CD4-positive, alpha-beta memory T cell (primary cell): ENCODE results near the gene SIL1. TPM values are rescaled to one million over a fixed set of nuclear protein-coding genes. Genes with fewer than 3 reads are reported as not detected.
A peak's percentile ranks its signal among the peaks of the same experiment; 100 is the strongest.

ENCODE experiments used
- CTCF ChIA-PET: fragments of 350-600 bp; sonication (Branson Sonifier 250); formaldehyde crosslinking; loops from one replicate; lab custom pipeline; 2021; ENCODE audit warnings: inconsistent platforms; ENCODE audit not compliant: partially characterized antibody; lab: Charles Lee
- POLR2A ChIA-PET: fragments of 350-600 bp; sonication (Branson Sonifier 250); formaldehyde crosslinking; loops from one replicate; lab custom pipeline; 2021; ENCODE audit not compliant: partially characterized antibody; lab: Charles Lee
- DNase-seq, 5 donors: peaks; one replicate each; pipeline versions ENCODE4 v3.0.0 to v3.0.0-alpha.2; 2020 to 2022; ENCODE audit warnings: mixed read lengths in 1 of 5
- H3K27ac ChIP-seq: one replicate; pipeline ENCODE4 v1.7.0; 2013; ENCODE audit warnings: low read depth, low read length
- H3K27me3 ChIP-seq: 2 replicates; pipeline ENCODE4 v1.7.0; 2013; ENCODE audit warnings: mild to moderate bottlenecking, low read length, moderate library complexity; ENCODE audit not compliant: insufficient read depth
- H3K36me3 ChIP-seq: 2 replicates; pipeline ENCODE4 v1.7.0; 2013; ENCODE audit warnings: mild to moderate bottlenecking, low read length, moderate library complexity; ENCODE audit not compliant: insufficient read depth
- H3K4me1 ChIP-seq: 2 replicates; pipeline ENCODE4 v1.7.0; 2013; ENCODE audit warnings: mild to moderate bottlenecking, low read length, moderate library complexity; ENCODE audit not compliant: insufficient read depth
- H3K4me3 ChIP-seq, 2 donors: one replicate each; pipeline ENCODE4 v1.7.0; 2013; ENCODE audit warnings: low read length in 2 of 2, mild to moderate bottlenecking in 1 of 2
- H3K9me3 ChIP-seq, 2 donors: one replicate each; pipeline ENCODE4 v1.7.0; 2013; ENCODE audit warnings: low read length in 2 of 2, control low read depth in 1 of 2; ENCODE audit not compliant: control insufficient read depth in 1 of 2
- H3K27ac Mint-ChIP-seq, 7 donors: one replicate each; pipeline ENCODE4 v1.8.0; 2020 to 2021; ENCODE audit warnings: mixed read lengths in 7 of 7, mild to moderate bottlenecking in 6 of 7, inconsistent platforms in 3 of 7, moderate library complexity in 3 of 7
- H3K27me3 Mint-ChIP-seq, 2 donors: one replicate each; pipeline ENCODE4 v1.8.0; 2020 to 2021; ENCODE audit warnings: mixed read lengths in 2 of 2
- H3K36me3 Mint-ChIP-seq, 2 donors: one replicate each; pipeline ENCODE4 v1.8.0; 2020 to 2021; ENCODE audit warnings: mixed read lengths in 2 of 2, inconsistent platforms in 1 of 2, mild to moderate bottlenecking in 1 of 2
- H3K4me1 Mint-ChIP-seq, 4 donors: one replicate each; pipeline ENCODE4 v1.8.0; 2020 to 2021; ENCODE audit warnings: mixed read lengths in 4 of 4, mild to moderate bottlenecking in 1 of 4
- H3K4me3 Mint-ChIP-seq, 8 donors: one replicate each; pipeline ENCODE4 v1.8.0; 2020 to 2021; ENCODE audit warnings: mixed read lengths in 8 of 8, mild to moderate bottlenecking in 7 of 8, moderate library complexity in 6 of 8, inconsistent platforms in 3 of 8
- H3K9me3 Mint-ChIP-seq, 8 donors: one replicate each; pipeline ENCODE4 v1.8.0; 2020 to 2021; ENCODE audit warnings: mixed read lengths in 8 of 8, mild to moderate bottlenecking in 5 of 8, inconsistent platforms in 3 of 8, moderate library complexity in 1 of 8
- intact Hi-C: fragments of 100-400 bp; cut with micrococcal nuclease; formaldehyde crosslinking; loops from one replicate; pipeline ENCODE4 v1.15.1; 2023
- polyA plus RNA-seq, 2 donors: library from polyadenylated mRNA; unstranded; fragments of 300-500 nt; fragmentation: Illumina TruSeq; gene quantifications; one replicate each; pipeline ENCODE4 v1.2.3, GENCODE V29; 2021
- total RNA-seq, 2 experiments: library from RNA; stranded (reverse); gene quantifications; one replicate each; pipeline ENCODE4 v1.2.3, GENCODE V29; 2021

Gene SIL1
- total and polyA plus RNA-seq, 4 experiments from 2014 or later, result 12.2 to 16.7 (median 14.4) TPM

- POLR2A ChIA-PET, result no interaction called here
Measured at GRCh38 chr5:138943599-138944173, 254.5 kb downstream of the SIL1 start.

GRCh38 chr5:138942861-138943260 is 255.3 kb downstream of the SIL1 start:
- Histone ChIP-seq H3K4me1 (no peaks in the 10 kb centered on the region), H3K36me3 (no peaks in the 10 kb centered on the region), H3K9me3 (no peaks in the 10 kb centered on the region), H3K27me3 (no peaks in the 10 kb centered on the region), H3K27ac (no peak overlapping the region), H3K4me3 (no peak overlapping the region)
- POLR2A ChIA-PET, result no interaction called here
- Mint-ChIP-seq H3K4me3 (no peak overlapping the region), H3K27ac (peak overlapping the region in 1 of 7 donors; percentile 20), H3K9me3 (peaks cover 0 to 4% (median under 1%) of the 10 kb centered on the region in 8 donors), H3K27me3 (no peaks in the 10 kb centered on the region), H3K4me1 (peaks cover 3 to 9% (median 6%) of the 10 kb centered on the region in 4 donors), H3K36me3 (peaks cover 12 to 18% of the 10 kb centered on the region in 2 donors)
- CTCF ChIA-PET, result interaction anchor here (1.1 kb wide), 1 partner anchor 117 kb away, joined by 3 read pairs; no protein-coding TSS in a partner anchor
- intact Hi-C loops, result no loop called here
- DNase-seq, result no peak

More at GRCh38 chr5:138943599-138944173, 254.5 kb downstream of the SIL1 start:
- no peak for DNase-seq
- no peaks in the 10 kb centered on the region for H3K36me3 ChIP-seq
- CTCF ChIA-PET, result no interaction called here
- no peaks in the 10 kb centered on the region for H3K27me3 Mint-ChIP-seq
- peak overlapping the region in 1 of 7 donors; percentile 0 for H3K27ac Mint-ChIP-seq
- peaks cover 0 to 4% (median under 1%) of the 10 kb centered on the region in 8 donors for H3K9me3 Mint-ChIP-seq
- H3K27me3 ChIP-seq, result no peaks in the 10 kb centered on the region
- intact Hi-C loops, result no loop called here
- no peak overlapping the region for H3K4me3 ChIP-seq
- H3K4me3 Mint-ChIP-seq, result no peak overlapping the region
- peaks cover 12 to 19% of the 10 kb centered on the region in 2 donors for H3K36me3 Mint-ChIP-seq
- no peaks in the 10 kb centered on the region for H3K9me3 ChIP-seq
- no peaks in the 10 kb centered on the region for H3K4me1 ChIP-seq
- H3K27ac ChIP-seq, result no peak overlapping the region
- H3K4me1 Mint-ChIP-seq, result peaks cover 3 to 9% (median 6%) of the 10 kb centered on the region in 4 donors

- Histone ChIP-seq H3K4me3 (no peak overlapping the region), H3K9me3 (no peaks in the 10 kb centered on the region), H3K27me3 (no peaks in the 10 kb centered on the region), H3K27ac (no peak overlapping the region), H3K4me1 (no peaks in the 10 kb centered on the region), H3K36me3 (no peaks in the 10 kb centered on the region)
- Mint-ChIP-seq H3K9me3 (peaks cover 0 to 4% (median under 1%) of the 10 kb centered on the region in 8 donors), H3K4me3 (no peak overlapping the region), H3K36me3 (peaks cover 12% of the 10 kb centered on the region in 2 donors), H3K27me3 (no peaks in the 10 kb centered on the region), H3K27ac (no peak overlapping the region), H3K4me1 (peaks cover 3 to 9% (median 6%) of the 10 kb centered on the region in 4 donors)
- DNase-seq, result no peak
- intact Hi-C loops, result no loop called here
- ChIA-PET POLR2A (no interaction called here), CTCF (interaction anchor here (1.1 kb wide), 1 partner anchor 116 kb away, joined by 3 read pairs; no protein-coding TSS in a partner anchor)
Measured at GRCh38 chr5:138942066-138942465, 256.1 kb downstream of the SIL1 start.

DNA sequence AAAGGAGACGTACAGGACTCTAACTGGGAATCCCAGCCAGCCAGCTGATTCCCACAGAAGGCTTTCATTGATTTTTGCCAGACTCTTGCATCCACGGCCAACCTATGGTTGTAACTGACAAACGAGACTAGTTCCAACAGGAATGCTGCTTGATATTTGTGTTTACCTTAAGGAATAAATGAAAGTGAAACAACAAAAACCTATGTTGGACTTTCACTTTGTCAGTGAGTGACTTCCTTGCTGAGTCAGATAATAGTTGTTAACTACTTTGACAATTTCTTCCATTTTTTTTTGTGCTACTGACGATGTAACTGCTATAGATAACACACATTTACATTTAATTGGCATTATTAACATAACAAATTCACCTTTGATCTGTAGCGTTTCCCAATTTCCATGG is 259.6 kb downstream of the SIL1 start:
- Mint-ChIP-seq H3K4me1 (peaks cover 3 to 9% (median 6%) of the 10 kb centered on the region in 4 donors), H3K36me3 (peaks cover 9 to 12% of the 10 kb centered on the region in 2 donors), H3K27me3 (no peaks in the 10 kb centered on the region), H3K4me3 (no peak overlapping the region), H3K27ac (no peak overlapping the region), H3K9me3 (peaks cover 0 to 4% (median under 1%) of the 10 kb centered on the region in 8 donors)
- H3K27ac ChIP-seq, result no peak overlapping the region
- no peaks in the 10 kb centered on the region for H3K27me3 ChIP-seq
- POLR2A ChIA-PET, result no interaction called here
- no peaks in the 10 kb centered on the region for H3K4me1 ChIP-seq
- intact Hi-C loops, result no loop called here
- H3K4me3 ChIP-seq, result no peak overlapping the region
- CTCF ChIA-PET, result no interaction called here
- no peak for DNase-seq
- no peaks in the 10 kb centered on the region for H3K36me3 ChIP-seq
- H3K9me3 ChIP-seq, result no peaks in the 10 kb centered on the region

DNA sequence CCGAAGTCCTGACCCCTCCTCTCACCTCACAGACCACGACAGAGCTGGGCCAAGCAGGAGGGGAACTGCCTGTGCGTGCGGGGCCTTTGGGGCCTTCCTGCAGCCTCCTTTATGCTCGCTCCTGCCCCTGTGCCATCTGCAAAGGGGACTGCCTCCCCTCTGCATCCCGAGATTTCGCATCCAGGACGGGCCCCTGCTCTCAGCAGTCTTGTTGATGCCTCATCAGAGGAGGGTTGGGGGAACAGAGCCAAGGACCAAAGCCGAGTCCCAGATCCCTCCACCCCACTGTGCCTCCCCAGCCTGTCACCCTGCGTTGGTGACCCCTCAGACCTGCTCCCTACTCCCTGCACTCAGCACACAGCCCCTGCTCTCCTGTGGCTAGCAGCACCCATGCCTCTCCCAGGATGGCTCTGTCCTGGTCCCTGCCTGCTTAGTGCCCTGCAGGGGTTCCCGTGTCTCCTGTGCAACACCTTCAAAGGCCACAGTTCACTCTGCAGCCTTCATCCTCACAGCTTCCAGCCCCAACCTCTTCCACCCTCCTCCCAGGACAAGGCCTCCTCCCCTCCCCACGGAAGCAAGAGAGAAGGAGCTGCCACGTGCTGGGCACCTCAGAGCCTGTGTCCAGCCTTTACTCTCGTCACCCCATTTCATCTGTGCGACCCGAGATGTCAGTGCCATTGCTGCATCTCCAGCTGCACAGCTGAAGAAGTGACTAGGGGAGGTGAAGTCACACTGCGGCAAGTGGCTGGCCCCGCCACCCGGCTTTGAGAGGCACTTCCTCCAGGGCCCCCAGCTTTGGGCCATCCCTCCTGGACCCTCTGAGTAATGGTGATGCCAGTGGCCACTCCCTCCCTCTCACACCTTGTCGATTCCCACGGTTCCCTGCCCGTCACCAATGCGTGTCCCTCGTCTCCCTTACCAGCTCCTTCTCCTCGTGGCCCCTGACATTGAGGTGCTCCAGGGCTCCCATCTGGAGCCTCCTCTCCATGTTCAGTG is 260.5 kb downstream of the SIL1 start:
- no peak overlapping the region for H3K4me3 Mint-ChIP-seq
- peaks cover 6% of the 10 kb centered on the region for H3K36me3 ChIP-seq
- no peaks in the 10 kb centered on the region for H3K9me3 ChIP-seq
- no peaks in the 10 kb centered on the region for H3K27me3 Mint-ChIP-seq
- ChIA-PET CTCF (no interaction called here), POLR2A (no interaction called here)
- H3K4me1 Mint-ChIP-seq, result peaks cover 3 to 9% (median 6%) of the 10 kb centered on the region in 4 donors
- no peaks in the 10 kb centered on the region for H3K27me3 ChIP-seq
- peaks cover 0 to 4% (median under 1%) of the 10 kb centered on the region in 8 donors for H3K9me3 Mint-ChIP-seq
- no peak overlapping the region for H3K4me3 ChIP-seq
- no peak for DNase-seq
- intact Hi-C loops, result no loop called here
- no peaks in the 10 kb centered on the region for H3K4me1 ChIP-seq
- H3K27ac Mint-ChIP-seq, result no peak overlapping the region
- no peak overlapping the region for H3K27ac ChIP-seq
- H3K36me3 Mint-ChIP-seq, result peaks cover 8 to 14% of the 10 kb centered on the region in 2 donors

- Histone ChIP-seq H3K27me3 (no peaks in the 10 kb centered on the region), H3K9me3 (no peaks in the 10 kb centered on the region), H3K4me1 (no peaks in the 10 kb centered on the region), H3K27ac (no peak overlapping the region), H3K36me3 (peaks cover 12% of the 10 kb centered on the region), H3K4me3 (no peak overlapping the region)
- Mint-ChIP-seq H3K36me3 (peaks cover 9 to 13% of the 10 kb centered on the region in 2 donors), H3K4me1 (peaks cover 3 to 9% (median 6%) of the 10 kb centered on the region in 4 donors), H3K27me3 (no peaks in the 10 kb centered on the region), H3K27ac (peak overlapping the region in 1 of 7 donors; percentile 61), H3K9me3 (peaks cover 0 to 4% (median under 1%) of the 10 kb centered on the region in 8 donors), H3K4me3 (no peak overlapping the region)
- intact Hi-C loops, result no loop called here
- CTCF ChIA-PET, result no interaction called here
- POLR2A ChIA-PET, result no interaction called here
- no peak for DNase-seq
Measured at GRCh38 chr5:138936968-138937345, 261.2 kb downstream of the SIL1 start.
